Astrocyte of the cerebellum (primary cell): ENCODE measurements around the gene ANKMY1.
A peak's percentile ranks its signal among the peaks of the same experiment; 100 is the strongest.

ENCODE experiments used
- DNase-seq: peaks from one replicate; pipeline ENCODE4 v3.0.0-alpha.2; 2011; ENCODE audit warnings: low read depth
- H3K4me3 ChIP-seq: 2 replicates; pipeline ENCODE4 v1.5.1; 2011; ENCODE audit warnings: mild to moderate bottlenecking, low read depth, low read length, moderate library complexity
- in situ Hi-C: cut with HindIII; loops from 2 replicates; pipeline ENCODE4 v1.10.0; 2017; ENCODE audit warnings: low sequenced_read_pairs
- TF ChIP-seq, protein P1 (sequence below): IDR thresholded peaks from 2 replicates; pipeline ENCODE4 v1.5.1; 2012; ENCODE audit warnings: low read length, low read depth, moderate library complexity, mild to moderate bottlenecking; ENCODE audit errors: missing control alignments

ANKMY1 gene

DNA sequence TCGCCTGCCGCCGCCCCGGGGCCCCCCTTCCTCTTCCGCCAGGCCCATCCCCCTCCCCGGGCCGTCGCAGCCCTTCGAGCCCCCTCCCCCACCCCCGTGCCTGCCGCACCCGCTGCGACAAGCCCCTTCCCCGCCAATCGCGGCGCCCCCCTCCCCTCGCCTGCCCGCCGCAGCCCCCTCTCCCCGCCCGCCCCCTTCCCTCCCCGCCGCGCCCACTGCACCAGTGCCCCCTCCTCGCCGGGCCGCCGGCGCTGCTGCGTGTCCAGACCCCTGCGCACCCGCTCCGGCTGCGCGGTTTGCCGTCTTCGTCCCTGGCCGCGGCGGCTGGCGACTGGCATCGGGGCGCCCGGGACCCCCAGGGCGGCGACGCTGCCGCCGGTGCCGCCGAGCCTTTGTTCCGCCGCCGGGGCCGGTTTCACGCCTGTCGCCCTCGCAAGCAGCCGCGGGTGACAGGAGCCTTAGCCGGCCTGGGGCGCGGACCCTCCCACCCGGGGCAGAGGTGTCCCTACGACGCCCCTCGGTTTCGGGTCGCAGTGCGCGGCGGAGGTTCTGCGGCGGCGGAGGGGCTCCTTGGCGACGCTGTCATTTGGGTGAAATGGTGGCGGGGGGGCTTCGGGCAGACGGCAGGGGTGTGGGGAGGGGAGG is 104.2 kb downstream of the ANKMY1 start:
- no peak for DNase-seq
- TF ChIP-seq, protein P1, sequence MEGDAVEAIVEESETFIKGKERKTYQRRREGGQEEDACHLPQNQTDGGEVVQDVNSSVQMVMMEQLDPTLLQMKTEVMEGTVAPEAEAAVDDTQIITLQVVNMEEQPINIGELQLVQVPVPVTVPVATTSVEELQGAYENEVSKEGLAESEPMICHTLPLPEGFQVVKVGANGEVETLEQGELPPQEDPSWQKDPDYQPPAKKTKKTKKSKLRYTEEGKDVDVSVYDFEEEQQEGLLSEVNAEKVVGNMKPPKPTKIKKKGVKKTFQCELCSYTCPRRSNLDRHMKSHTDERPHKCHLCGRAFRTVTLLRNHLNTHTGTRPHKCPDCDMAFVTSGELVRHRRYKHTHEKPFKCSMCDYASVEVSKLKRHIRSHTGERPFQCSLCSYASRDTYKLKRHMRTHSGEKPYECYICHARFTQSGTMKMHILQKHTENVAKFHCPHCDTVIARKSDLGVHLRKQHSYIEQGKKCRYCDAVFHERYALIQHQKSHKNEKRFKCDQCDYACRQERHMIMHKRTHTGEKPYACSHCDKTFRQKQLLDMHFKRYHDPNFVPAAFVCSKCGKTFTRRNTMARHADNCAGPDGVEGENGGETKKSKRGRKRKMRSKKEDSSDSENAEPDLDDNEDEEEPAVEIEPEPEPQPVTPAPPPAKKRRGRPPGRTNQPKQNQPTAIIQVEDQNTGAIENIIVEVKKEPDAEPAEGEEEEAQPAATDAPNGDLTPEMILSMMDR, result no peak
- H3K4me3 ChIP-seq, result no peak overlapping the region
- in situ Hi-C loops, result no loop called here

DNA sequence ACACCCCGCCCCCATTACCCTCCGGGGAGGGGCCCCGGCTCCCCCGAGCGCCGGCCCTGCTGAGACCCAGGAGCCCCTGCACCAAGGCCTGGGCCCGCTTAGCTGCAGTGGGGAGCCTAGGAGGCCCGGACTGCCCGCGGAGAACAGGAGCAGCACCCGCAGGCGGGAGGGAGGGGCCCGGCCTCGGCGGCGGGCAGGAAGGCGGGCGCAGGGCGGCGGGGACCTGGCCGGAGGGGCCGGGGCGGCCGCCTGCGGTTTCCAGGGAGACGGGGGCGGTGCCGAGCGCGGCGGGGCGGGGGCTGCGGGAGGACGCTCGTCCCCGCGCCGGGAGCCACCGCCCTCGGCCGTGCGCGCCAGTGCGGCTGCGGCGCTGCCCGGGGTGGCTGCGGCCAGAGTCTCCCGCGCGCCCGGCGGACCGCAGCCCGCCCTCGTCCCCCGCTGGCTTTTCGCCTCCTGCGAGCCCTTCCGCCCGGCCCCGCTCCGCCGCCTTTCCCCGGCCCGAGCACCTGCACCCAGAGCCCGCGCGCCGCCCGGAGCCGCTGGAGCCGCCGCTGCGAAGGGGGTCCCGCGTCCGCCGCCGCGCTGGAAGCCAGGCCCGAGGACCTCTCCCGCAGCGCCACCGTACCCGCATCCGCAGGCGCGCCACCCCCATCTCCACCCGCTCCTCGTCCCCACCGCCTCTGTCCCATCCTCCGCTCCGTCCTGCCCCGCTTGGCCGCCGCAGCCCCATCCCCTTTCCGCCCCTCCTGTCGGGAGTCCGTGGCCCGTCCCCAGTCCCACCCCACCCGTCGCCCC is 105.1 kb downstream of the ANKMY1 start:
- no peak for DNase-seq
- TF ChIP-seq, protein P1, result no peak
- H3K4me3 ChIP-seq, result peak overlapping the region; percentile 43
- in situ Hi-C loops, result no loop called here

DNA sequence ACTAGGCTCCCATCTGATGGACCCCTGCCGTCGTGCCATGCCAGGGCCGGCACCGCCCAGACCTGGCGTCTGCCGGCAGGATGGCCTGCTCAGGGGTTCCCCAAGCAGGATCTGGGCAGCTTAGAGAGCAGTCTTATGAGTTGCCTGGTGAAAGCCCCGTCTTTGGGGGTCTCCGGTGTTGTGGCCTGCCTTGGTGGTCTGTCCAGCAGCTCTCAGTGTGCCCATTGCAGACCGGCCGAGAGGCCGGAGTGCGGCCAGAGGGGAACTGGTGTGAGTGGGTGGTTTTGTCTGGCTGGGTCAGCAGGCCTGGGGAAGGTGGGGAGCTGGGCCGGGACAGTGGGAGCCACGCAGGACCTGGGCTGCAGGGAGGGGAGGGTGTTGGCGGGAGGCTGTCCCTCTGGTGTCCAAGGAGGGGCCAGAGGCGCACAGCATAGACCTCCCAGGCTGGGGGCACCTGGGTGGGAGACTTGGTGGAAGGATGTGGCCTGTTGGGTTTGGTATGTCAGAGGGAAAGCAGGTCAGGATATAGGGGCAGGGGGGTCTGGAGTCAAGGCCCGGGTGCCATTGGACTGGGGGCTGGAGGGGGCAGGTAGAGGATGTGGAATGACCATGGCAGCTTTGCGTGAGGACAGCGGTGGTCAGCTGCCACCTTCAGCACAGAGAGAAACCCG is 105.9 kb downstream of the ANKMY1 start:
- peak overlapping the region; percentile 43 for H3K4me3 ChIP-seq
- DNase-seq, result no peak
- TF ChIP-seq, protein P1, result no peak
- in situ Hi-C loops, result no loop called here

DNA sequence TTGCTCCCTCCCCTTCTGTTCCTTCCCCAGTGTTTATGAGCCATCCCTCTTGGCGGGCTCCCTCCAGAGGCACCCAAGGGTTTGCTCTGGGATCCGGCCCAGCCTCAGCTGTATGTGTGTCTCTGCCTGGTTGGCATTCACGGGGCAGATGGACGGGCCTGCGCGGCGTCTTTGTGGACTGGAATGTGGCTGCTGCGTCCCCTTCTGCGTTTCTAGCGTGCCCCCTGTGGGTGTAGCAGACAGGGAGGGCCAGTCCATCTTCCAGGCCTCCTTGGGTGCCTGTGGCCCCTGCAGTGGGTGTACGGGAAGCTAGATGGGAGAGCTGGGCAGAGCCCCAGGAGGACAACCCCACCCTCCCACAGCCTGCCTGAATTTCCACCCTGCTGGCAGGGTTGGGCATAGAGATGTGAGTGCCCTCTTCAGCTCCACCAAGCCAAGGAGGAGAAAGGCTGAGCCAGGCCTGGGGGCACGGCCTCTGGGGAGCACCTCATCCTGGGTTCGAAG is 106.6 kb downstream of the ANKMY1 start:
- in situ Hi-C loops, result no loop called here
- DNase-seq, result no peak
- TF ChIP-seq, protein P1, result no peak
- H3K4me3 ChIP-seq, result no peak overlapping the region

DNA sequence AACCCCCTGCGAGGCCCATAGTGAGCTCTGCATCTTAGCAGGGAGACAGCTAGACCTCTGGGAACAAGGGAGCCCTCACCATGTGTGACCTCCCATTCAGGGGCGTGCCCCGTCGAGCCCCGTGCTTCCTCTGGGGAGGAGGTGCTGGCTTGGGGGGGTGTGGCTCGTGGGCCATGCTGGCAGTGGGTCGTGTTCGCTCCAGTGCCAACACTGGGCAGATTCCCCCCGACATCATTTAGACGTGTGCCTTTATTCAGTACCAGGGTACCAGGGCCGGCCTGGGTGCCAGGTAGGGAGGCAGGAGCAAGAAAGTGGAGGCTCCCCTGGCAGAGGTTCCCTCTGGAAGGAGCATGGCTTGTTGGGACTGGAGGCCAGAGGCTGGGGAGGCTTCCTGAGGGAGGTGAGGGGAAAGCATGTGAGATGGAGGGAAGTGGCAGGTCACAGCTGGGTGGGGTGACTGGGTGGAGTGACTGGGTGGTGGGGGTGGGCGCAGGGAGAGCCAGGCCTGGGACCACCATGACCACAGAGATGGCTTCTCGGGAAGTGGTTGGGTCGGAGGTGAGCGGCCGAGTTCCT is 107.2 kb downstream of the ANKMY1 start:
- DNase-seq, result no peak
- H3K4me3 ChIP-seq, result no peak overlapping the region
- in situ Hi-C loops, result no loop called here
- TF ChIP-seq, protein P1, result no peak

DNA sequence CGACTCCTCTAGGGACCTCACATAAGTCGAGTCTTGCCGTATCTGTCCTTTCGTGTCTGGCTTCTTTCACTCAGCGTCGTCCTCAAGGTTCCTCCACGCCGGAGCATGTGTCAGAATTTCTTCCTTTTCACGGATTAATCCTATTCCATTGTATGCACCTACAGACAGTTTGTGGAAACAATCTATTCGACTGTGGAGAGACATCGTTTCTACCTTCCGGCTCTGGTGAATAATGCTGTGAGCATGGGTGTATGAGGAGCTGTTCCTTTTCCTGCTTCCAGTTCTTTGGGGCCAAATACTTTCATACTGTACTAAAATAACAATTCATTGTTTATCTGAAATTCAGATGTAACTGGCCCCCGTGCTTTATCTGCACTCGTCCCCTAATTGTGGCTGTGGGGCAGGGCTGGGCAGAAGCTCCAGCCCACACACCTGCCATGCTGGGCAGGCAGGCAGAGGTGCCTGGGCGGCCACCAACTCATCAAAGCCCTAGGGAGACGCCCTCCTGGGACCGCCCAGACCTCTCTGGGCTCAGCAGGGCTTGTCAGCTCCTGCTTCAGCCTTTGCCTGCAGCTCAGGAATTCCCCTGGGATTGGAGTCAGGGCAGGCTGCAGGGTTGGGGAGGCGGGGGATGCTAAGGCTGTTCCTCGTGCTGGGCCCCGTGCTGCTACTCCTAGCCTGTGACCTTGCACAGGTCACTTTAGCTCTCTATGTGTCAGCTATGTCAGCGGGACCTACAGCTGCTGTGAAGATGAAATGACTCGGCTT is 107.8 kb downstream of the ANKMY1 start:
- no peak for DNase-seq
- no peak overlapping the region for H3K4me3 ChIP-seq
- TF ChIP-seq, protein P1, result no peak
- in situ Hi-C loops, result no loop called here
